HPDE6-E6E7 (cell line): ENCODE data around the gene KCNK7.
A peak's percentile ranks its signal among the peaks of the same experiment; 100 is the strongest.

ENCODE experiments used
- DNase-seq: peaks from one replicate; pipeline ENCODE4 v3.0.0; 2011; ENCODE audit warnings: missing footprints; ENCODE audit errors: extremely low spot score

Gene KCNK7

GRCh38 chr11:65627202-65627601, 31.6 kb upstream of the KCNK7 start:
- DNase-seq, result no peak

- no peak for DNase-seq
These were observed 30.2 kb upstream of the KCNK7 start for GRCh38 chr11:65625628-65626342.

- no peak for DNase-seq
These were observed 29.5 kb upstream of the KCNK7 start for GRCh38 chr11:65624931-65625627.

DNA sequence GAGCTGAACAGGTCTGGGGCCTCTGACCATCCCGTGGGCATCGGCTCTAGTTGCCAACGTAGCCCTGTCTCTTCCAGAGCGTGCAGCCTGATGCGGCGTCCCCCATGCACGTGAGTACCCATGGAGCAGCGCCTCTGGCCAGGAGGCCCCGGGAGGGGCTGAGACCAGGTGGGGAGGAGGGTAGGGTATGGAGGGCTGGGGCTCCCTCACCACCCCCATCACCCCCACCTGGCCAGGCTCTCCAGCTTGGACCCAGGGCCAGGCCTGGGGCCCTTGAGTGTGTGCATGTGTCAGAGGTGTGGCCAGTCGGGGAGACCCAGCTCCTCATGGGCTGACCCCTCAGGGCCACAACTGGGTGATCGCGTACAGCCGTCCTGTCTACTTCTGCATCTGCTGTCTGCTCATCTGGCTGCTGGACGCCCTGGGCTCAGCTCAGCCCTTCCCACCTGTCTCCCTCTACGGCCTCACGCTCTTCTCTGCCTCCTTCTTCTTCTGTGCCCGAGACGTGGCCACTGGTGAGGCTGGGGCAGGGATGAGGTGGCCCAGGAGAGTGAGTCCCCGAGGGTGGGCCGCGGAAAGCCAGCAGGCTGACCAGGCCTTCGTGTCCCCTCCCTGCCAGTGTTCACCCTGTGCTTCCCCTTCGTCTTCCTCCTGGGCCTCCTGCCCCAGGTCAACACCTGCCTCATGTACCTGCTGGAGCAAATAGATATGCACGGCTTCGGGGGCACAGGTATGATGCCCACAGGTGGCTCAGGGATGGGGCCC, 28.4 kb upstream of the KCNK7 start:
- no peak for DNase-seq

DNA sequence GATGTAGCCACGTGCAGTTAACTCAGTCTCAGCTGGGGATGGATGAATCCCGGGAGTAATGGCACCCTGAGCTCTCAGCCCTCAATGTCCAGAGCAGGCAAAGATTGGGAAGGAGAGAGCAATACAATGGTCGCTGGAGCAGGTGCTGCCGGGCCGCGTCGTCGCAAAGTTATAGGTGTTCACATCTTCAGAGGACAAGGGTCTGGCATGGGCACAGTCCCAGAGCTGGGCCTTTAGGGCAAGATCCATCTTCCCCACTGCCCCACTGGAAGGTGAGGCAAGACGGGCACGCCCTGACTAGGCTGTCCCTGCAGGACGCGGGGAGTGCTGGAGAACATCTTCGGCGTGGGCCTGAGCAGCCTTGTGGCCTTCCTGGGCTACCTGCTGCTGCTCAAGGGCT, 27.6 kb upstream of the KCNK7 start:
- DNase-seq, result no peak

GRCh38 chr11:65622011-65622410, 26.4 kb upstream of the KCNK7 start:
- DNase-seq, result no peak

- no peak for DNase-seq
These were observed 25.9 kb upstream of the KCNK7 start for GRCh38 chr11:65621460-65621859.

- DNase-seq, result no peak
These were observed 25.1 kb upstream of the KCNK7 start for GRCh38 chr11:65620666-65621065.

- DNase-seq, result no peak
These were observed 23.8 kb upstream of the KCNK7 start for GRCh38 chr11:65619281-65619928.

- DNase-seq, result no peak
These were observed 23.2 kb upstream of the KCNK7 start for GRCh38 chr11:65618763-65619162.

DNA sequence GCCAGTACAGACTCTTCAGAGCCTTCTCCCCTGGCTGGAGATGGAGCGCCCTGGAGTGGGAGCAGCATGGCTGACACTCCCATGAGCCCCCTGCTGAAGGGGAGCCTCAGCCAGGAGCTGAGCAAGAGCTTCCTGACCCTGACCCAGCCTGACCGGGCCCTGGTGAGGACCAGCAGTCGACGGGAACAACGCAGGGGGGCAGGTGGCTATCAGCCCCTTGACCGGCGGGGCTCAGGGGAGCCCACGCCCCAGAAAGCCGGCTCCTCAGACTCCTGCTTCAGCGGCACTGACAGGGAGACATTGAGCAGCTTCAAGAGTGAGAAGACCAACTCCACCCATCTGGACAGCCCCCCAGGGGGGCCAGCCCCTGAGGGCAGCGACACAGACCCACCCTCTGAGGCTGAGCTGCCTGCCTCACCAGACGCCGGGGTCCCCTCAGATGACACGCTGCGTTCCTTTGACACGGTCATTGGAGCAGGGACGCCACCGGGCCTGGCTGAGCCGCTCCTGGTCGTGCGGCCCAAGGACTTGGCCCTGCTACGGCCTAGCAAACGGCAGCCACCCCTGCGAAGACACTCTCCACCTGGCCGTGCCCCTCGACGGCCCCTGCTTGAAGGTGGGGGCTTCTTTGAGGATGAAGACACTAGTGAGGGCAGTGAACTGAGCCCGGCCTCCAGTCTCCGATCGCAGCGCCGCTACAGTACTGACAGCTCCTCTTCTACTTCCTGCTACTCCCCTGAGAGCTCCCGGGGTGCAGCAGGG, 22.6 kb upstream of the KCNK7 start:
- DNase-seq, result no peak

GRCh38 chr11:65617136-65617850, 21.7 kb upstream of the KCNK7 start:
- DNase-seq, result no peak

- DNase-seq, result no peak
These were observed 21.0 kb upstream of the KCNK7 start for GRCh38 chr11:65616575-65617001.

DNA sequence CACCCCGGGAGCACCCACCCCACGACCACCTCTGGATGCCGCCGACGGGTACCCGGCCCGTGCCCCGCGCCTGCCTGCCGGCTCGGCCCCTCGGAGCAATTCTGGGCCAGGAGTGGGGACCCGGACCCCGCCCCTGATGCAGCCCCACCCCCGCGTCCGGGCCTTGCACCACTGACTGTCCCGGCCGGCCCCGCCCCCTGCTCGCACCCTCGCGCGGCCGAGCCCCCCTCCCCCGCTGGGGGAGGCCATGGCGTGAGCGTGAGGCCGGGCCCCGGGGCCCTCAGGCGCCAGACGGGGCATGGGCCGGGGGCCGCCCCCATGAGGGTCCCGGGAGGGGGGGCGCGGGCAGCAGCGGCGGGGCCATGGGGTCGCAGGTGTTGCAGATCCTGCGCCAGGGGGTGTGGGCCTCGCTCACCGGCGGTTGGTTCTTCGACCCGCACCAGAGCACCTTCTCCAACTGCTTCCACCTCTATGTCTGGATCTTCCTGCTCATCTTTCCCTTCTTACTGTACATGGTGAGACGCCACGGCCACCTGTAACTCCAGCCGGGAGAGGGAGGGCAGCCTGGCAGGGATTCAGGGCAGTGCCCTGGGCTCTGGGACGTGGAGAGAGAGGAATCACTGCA, 20.5 kb upstream of the KCNK7 start:
- no peak for DNase-seq

DNA sequence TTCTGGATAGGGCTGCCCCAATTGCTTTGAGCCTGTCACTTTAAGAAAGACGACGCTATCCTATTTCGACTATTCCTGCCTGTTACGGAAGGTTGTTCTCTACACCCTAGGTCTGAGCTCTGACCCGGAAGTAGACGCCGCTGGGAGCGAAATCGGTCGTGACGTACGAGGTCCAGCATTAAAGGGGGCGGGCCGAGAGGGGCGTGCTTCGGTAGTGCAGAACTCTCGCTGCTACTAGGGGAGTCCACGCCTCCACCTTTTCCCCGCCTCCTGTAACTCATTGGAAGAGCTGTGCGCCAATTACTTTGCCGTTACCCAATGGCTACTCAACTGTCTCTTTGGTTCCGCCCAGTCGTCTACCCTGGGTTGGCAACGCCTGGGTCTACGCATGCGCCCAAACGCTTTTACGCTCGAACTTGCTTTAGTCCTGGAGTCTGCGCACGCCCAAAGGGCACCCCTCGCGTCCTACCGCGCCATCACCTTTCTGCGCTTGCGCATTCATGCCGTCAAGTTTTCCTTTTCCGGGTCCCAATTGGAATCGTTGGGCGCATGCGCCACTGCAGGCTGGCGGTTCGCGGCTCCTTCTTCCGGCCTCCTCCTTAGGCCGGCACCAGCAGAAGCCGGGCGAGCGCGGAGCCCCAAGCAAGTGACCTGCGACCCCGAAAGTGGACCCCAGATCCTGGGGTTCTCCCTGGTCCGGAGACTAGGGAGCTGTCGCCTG, 19.8 kb upstream of the KCNK7 start, which contains the start of gene PCNX3:
Gene PCNX3 (plus strand): TSS at position 548 of the 721 bp plus-strand sequence. CDS start 536 bp downstream, outside the sequence.
- DNase-seq, result peak; percentile 100

DNA sequence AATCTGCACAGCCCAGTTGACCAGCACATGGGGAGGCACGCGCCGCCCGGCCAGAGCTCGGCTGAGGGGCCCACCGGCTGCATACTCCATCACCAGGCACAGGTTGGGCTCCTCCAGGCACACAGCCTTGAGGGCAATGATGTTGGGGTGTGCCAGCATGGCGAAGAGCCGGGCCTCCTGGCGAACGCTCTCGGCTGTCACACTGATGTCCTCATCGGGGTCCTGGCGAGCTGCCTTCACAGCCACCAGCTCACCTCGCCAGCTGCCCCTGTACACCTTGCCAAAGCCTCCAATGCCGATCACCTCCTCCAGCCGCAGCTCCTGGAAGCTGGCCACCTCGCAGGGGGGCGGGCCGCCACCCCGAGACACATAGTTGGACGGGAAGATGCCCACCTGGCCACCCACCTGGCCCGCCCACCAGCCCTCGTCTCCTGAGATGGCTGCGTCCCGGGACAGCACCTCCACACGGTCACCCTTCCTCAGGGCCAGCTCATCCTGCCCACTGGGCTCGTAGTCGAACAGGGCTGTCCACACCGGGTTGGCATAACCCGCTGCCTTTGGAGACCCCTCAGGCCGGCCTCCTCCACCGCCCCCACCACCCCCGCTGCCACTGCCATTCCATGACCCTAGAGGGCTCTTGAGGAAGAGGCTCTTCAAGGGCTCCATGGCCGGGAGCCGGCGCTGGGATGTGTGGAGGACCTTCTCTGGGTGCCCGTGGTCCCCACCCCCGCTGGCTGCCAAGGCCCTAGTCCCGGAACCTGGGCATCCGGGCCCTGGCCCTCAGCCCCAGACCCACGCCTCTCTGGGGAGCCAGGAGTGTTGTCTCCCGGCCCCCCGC, 17.7 kb upstream of the KCNK7 start:
- DNase-seq, result no peak

- no peak for DNase-seq
These were observed 17.1 kb upstream of the KCNK7 start for GRCh38 chr11:65612691-65613090.

- no peak for DNase-seq
These were observed 16.4 kb upstream of the KCNK7 start for GRCh38 chr11:65611758-65612603.
